ENCODE measurements around the gene LINGO4. TPM values are rescaled to one million over a fixed set of nuclear protein-coding genes. Genes with fewer than 3 reads are reported as not detected.

LINGO4 gene
- total and polyA plus RNA-seq, 2 of the 13 experiments (the other 11 are each of a cell fraction or from before 2014, with no cell fraction given), result 0.02 to 0.05 TPM

DNA sequence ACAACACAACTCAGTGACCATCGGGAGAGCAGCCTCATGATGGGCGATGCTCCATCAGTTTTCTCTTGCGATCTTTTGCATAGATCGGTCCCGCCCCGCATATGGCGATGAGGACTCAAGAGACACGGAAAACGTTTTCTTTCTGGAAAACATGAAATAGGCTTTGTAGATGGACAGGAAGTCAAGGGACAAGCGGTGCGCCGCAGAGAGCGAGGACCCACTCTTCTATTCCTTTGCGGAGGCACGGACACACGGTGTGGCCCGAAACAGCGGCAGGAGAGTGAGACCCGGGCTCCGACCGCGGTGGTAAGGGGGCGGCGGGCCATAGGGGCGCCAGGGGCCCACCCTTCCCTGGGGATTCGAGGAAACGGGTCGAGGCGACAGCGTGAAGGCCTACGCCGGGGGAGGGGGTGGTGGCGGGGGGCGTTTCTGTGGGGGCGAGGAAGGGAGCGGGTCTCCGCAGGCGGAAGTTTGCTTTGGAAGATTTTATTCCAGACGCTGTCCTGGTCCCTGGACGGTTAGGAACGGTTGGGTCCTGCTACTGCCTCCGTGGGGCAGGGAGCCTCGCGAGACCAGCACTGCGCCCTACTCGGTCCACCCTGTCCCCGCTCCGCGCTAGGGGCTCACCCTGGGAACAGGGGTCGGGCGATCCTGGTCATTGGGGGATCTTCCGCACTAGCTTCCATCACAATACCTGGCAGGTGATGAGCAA lies 14.1 kb downstream of the LINGO4 start (continued):
- TF ChIP-seq CTCF (CRISPR knock-in tag; IDR thresholded peaks at IDR 0.05) (no peak), ZNF619 (CRISPR knock-in tag; IDR thresholded peaks at IDR 0.05) (peak; percentile 37; the same call in 1 of the 2 replicates), UBTF (CRISPR knock-in tag; IDR thresholded peaks at IDR 0.05) (peak; percentile 25; the same call in 1 of the 2 replicates), PBX2 (CRISPR knock-in tag; IDR thresholded peaks at IDR 0.05) (no peak), ZNF883 (CRISPR knock-in tag; IDR thresholded peaks at IDR 0.05; ENCODE audit: not compliant biosample characterization) (peak; percentile 12), FLYWCH1 (CRISPR knock-in tag; IDR thresholded peaks at IDR 0.05) (0 out of 2 replicates have a peak, but pooled peaks have one; percentile 63), ZC3H4 (CRISPR knock-in tag; IDR thresholded peaks at IDR 0.05; ENCODE audit: borderline replicate concordance) (no peak), KDM5A (IDR thresholded peaks at IDR 0.05; ENCODE audit: borderline replicate concordance, low read length) (peak; percentile 55; the same call in 1 of the 2 replicates), HMGA1 (CRISPR knock-in tag; conservative IDR thresholded peaks at IDR 0.05) (no peak), ZSCAN29 (CRISPR knock-in tag; conservative IDR thresholded peaks at IDR 0.05) (no peak), ZFYVE20 (CRISPR knock-in tag; IDR thresholded peaks at IDR 0.05; ENCODE audit: borderline replicate concordance, low read depth) (no peak), GFI1 (CRISPR knock-in tag; IDR thresholded peaks at IDR 0.05; ENCODE audit: borderline replicate concordance) (peak; percentile 6; the same call in 1 of the 2 replicates), ZFP36L1 (CRISPR knock-in tag; IDR thresholded peaks at IDR 0.05) (0 out of 2 replicates have a peak, but pooled peaks have one; percentile 29), HNF4A (CRISPR knock-in tag; IDR thresholded peaks at IDR 0.05) (no peak)
- TF ChIP-seq, protein P1, sequence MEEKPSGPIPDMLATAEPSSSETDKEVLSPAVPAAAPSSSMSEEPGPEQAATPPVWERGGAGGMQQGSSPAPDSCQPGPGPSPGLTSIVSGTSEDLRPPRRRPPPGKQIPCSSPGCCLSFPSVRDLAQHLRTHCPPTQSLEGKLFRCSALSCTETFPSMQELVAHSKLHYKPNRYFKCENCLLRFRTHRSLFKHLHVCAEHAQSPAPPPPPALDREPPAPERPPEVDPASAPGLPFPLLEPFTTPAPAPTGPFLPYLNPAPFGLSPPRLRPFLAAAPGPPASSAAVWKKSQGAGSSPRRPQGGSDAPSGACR (CRISPR knock-in tag; IDR thresholded peaks at IDR 0.05), result no peak
- TF ChIP-seq, protein P2, sequence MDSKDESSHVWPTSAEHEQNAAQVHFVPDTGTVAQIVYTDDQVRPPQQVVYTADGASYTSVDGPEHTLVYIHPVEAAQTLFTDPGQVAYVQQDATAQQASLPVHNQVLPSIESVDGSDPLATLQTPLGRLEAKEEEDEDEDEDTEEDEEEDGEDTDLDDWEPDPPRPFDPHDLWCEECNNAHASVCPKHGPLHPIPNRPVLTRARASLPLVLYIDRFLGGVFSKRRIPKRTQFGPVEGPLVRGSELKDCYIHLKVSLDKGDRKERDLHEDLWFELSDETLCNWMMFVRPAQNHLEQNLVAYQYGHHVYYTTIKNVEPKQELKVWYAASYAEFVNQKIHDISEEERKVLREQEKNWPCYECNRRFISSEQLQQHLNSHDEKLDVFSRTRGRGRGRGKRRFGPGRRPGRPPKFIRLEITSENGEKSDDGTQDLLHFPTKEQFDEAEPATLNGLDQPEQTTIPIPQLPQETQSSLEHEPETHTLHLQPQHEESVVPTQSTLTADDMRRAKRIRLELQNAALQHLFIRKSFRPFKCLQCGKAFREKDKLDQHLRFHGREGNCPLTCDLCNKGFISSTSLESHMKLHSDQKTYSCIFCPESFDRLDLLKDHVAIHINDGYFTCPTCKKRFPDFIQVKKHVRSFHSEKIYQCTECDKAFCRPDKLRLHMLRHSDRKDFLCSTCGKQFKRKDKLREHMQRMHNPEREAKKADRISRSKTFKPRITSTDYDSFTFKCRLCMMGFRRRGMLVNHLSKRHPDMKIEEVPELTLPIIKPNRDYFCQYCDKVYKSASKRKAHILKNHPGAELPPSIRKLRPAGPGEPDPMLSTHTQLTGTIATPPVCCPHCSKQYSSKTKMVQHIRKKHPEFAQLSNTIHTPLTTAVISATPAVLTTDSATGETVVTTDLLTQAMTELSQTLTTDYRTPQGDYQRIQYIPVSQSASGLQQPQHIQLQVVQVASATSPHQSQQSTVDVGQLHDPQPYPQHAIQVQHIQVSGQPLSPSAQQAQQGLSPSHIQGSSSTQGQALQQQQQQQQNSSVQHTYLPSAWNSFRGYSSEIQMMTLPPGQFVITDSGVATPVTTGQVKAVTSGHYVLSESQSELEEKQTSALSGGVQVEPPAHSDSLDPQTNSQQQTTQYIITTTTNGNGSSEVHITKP (CRISPR knock-in tag; IDR thresholded peaks at IDR 0.05; ENCODE audit: low read depth), result 0 out of 2 replicates have a peak, but pooled peaks have one; percentile 1
- TF ChIP-seq, protein P3, sequence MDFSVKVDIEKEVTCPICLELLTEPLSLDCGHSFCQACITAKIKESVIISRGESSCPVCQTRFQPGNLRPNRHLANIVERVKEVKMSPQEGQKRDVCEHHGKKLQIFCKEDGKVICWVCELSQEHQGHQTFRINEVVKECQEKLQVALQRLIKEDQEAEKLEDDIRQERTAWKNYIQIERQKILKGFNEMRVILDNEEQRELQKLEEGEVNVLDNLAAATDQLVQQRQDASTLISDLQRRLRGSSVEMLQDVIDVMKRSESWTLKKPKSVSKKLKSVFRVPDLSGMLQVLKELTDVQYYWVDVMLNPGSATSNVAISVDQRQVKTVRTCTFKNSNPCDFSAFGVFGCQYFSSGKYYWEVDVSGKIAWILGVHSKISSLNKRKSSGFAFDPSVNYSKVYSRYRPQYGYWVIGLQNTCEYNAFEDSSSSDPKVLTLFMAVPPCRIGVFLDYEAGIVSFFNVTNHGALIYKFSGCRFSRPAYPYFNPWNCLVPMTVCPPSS (IDR thresholded peaks at IDR 0.05), result no peak

Measured in HepG2 (cell line).